Activated T-cell treated with anti-CD3 and anti-CD28 coated beads, Interleukin-2, amount 50 U/mL, for 24 hours (primary cell): ENCODE data around the gene NMNAT3.

Experiments used
- DNase-seq: peaks from one replicate; pipeline ENCODE4 v3.0.0-alpha.2; 2020
- H3K27ac Mint-ChIP-seq: 2 replicates; pipeline ENCODE4 v1.8.0; 2020; ENCODE audit warnings: mild to moderate bottlenecking, mixed read lengths
- H3K27me3 Mint-ChIP-seq: 2 replicates; pipeline ENCODE4 v1.8.0; 2020; ENCODE audit warnings: mixed read lengths
- H3K36me3 Mint-ChIP-seq: 2 replicates; pipeline ENCODE4 v1.8.0; 2020; ENCODE audit warnings: low read depth, mixed read lengths
- H3K4me1 Mint-ChIP-seq: 2 replicates; pipeline ENCODE4 v1.8.0; 2020; ENCODE audit warnings: low read depth, mixed read lengths
- H3K4me3 Mint-ChIP-seq: 2 replicates; pipeline ENCODE4 v1.8.0; 2020; ENCODE audit warnings: mild to moderate bottlenecking, moderate library complexity, mixed read lengths
- H3K9me3 Mint-ChIP-seq: 2 replicates; pipeline ENCODE4 v1.8.0; 2020; ENCODE audit warnings: mixed read lengths

Gene NMNAT3

DNA sequence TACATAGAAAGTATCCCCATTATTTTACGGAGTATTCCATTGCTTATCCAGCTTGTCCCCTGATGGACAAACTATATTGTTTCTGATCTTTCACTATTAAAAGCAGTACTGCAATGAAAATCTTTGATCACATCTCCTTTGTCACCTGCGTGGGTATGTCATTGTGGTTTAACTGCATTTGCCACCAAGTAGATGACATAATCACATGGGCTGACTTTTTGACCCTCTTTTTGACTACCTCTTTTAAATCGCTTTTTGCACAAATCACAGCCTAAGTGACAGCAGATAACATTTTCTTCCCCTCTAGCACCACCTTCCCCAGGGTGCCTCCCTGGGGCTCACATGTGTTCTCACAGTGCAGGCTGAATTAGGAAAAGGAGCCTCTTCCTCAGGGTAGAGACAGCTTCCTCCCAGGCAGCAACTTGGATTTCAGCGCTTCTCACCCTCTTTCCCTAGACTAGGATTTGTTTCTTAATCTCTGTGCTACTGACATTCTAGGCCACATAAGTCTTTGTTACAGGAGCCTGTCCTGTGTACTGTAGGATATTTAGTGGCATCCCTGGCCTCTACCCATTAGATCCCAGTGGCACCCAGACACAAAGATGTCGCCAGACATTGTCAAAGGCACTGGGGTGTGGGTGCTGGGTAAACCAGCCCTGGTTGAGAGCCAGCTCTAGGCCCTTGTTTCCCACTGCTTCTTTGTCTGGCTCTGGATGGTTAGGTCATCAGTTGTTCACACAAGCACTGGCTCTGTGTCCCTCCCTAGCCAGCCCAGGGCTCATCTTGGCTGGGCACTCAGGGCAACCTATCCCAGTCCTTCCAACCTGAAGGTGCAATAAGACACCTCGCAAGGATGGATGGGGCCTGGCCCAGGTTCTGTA lies 136.9 kb downstream of the NMNAT3 start:
- H3K4me1 Mint-ChIP-seq = peaks cover 16% of the 10 kb centered on the region
- H3K27ac Mint-ChIP-seq = no peak overlapping the region
- no peaks in the 10 kb centered on the region for H3K9me3 Mint-ChIP-seq
- no peak for DNase-seq
- H3K36me3 Mint-ChIP-seq = no peaks in the 10 kb centered on the region
- H3K4me3 Mint-ChIP-seq = no peak overlapping the region
- peaks cover 60% of the 10 kb centered on the region for H3K27me3 Mint-ChIP-seq

GRCh38 chr3:139538733-139539132 lies 139.0 kb downstream of the NMNAT3 start:
- no peak for DNase-seq
- H3K4me1 Mint-ChIP-seq = peaks cover 16% of the 10 kb centered on the region
- no peaks in the 10 kb centered on the region for H3K9me3 Mint-ChIP-seq
- H3K27me3 Mint-ChIP-seq = peaks cover 60% of the 10 kb centered on the region
- no peak overlapping the region for H3K4me3 Mint-ChIP-seq
- H3K27ac Mint-ChIP-seq = no peak overlapping the region
- H3K36me3 Mint-ChIP-seq = no peaks in the 10 kb centered on the region

- Mint-ChIP-seq H3K27me3 (peaks cover 60% of the 10 kb centered on the region), H3K9me3 (no peaks in the 10 kb centered on the region), H3K4me1 (peaks cover 16% of the 10 kb centered on the region), H3K27ac (no peak overlapping the region), H3K4me3 (no peak overlapping the region), H3K36me3 (no peaks in the 10 kb centered on the region)
- no peak for DNase-seq
Observed at GRCh38 chr3:139537795-139538621, 139.8 kb downstream of the NMNAT3 start.

- no peak overlapping the region for H3K4me3 Mint-ChIP-seq
- peaks cover 16% of the 10 kb centered on the region for H3K4me1 Mint-ChIP-seq
- DNase-seq = no peak
- peaks cover 54% of the 10 kb centered on the region for H3K27me3 Mint-ChIP-seq
- H3K36me3 Mint-ChIP-seq = no peaks in the 10 kb centered on the region
- no peaks in the 10 kb centered on the region for H3K9me3 Mint-ChIP-seq
- H3K27ac Mint-ChIP-seq = no peak overlapping the region
Observed at GRCh38 chr3:139537361-139537760, 140.4 kb downstream of the NMNAT3 start.

- Mint-ChIP-seq H3K9me3 (no peaks in the 10 kb centered on the region), H3K4me1 (peaks cover 10% of the 10 kb centered on the region)
Observed at GRCh38 chr3:139534992-139535879, 142.5 kb downstream of the NMNAT3 start.

DNA sequence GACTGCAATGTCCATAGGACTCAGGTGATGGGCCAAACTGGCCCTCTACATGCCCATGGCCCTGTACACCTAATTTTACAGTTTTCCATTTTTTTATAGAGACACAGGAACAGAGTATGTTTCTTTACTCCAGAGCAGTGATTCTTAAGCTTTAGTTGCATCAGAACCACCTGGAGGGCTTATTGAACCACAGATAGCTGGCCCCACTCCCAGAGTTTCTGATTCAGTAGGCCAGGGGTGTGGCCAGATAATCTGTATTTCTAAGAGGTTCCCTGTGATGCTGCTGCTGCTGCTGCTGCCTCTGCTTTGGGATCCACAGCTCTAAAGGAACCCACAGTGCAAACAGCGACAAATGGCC lies 143.3 kb downstream of the NMNAT3 start:
- H3K27ac Mint-ChIP-seq = no peak overlapping the region
- no peaks in the 10 kb centered on the region for H3K36me3 Mint-ChIP-seq
- no peak overlapping the region for H3K4me3 Mint-ChIP-seq
- H3K27me3 Mint-ChIP-seq = peaks cover 27% of the 10 kb centered on the region
- DNase-seq = no peak
- H3K4me1 Mint-ChIP-seq = peaks cover 6% of the 10 kb centered on the region
- no peaks in the 10 kb centered on the region for H3K9me3 Mint-ChIP-seq

More at GRCh38 chr3:139534992-139535879, 142.5 kb downstream of the NMNAT3 start:
- H3K4me3 Mint-ChIP-seq = no peak overlapping the region
- H3K36me3 Mint-ChIP-seq = no peaks in the 10 kb centered on the region
- no peak overlapping the region for H3K27ac Mint-ChIP-seq
- H3K27me3 Mint-ChIP-seq = peaks cover 33% of the 10 kb centered on the region
- DNase-seq = no peak

- peaks cover 4% of the 10 kb centered on the region for H3K4me1 Mint-ChIP-seq
- H3K4me3 Mint-ChIP-seq = no peak overlapping the region
- H3K27ac Mint-ChIP-seq = no peak overlapping the region
- no peaks in the 10 kb centered on the region for H3K36me3 Mint-ChIP-seq
- H3K9me3 Mint-ChIP-seq = no peaks in the 10 kb centered on the region
- peaks cover 22% of the 10 kb centered on the region for H3K27me3 Mint-ChIP-seq
- no peak for DNase-seq
Observed at GRCh38 chr3:139533781-139534454, 143.9 kb downstream of the NMNAT3 start.

DNA sequence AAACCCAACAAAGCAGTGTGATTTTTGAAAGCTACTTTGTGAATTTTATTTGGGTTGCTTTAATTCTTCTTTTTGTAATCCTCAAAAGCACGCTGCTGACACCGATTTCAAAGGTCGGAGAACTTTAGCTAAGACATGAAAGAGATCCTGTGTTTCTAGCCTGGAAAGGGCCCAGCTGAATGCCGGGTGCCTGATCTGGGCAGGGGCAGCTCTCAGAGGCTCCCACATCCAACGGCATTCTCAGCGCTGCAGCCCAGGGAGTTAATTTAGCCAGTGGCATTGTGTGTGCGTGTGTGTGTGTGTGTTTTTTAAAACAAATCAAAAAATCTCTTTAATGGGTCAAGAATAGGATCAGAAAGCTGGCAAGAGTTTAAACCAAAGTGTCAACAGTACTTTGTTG lies 144.8 kb downstream of the NMNAT3 start:
- no peak overlapping the region for H3K4me3 Mint-ChIP-seq
- H3K4me1 Mint-ChIP-seq = no peaks in the 10 kb centered on the region
- H3K27ac Mint-ChIP-seq = no peak overlapping the region
- DNase-seq = no peak
- H3K27me3 Mint-ChIP-seq = peaks cover 13% of the 10 kb centered on the region
- no peaks in the 10 kb centered on the region for H3K9me3 Mint-ChIP-seq
- no peaks in the 10 kb centered on the region for H3K36me3 Mint-ChIP-seq

GRCh38 chr3:139530717-139531116 lies 147.1 kb downstream of the NMNAT3 start:
- no peaks in the 10 kb centered on the region for H3K9me3 Mint-ChIP-seq
- H3K27me3 Mint-ChIP-seq = no peaks in the 10 kb centered on the region
- no peaks in the 10 kb centered on the region for H3K4me1 Mint-ChIP-seq
- no peak for DNase-seq
- no peak overlapping the region for H3K27ac Mint-ChIP-seq
- no peaks in the 10 kb centered on the region for H3K36me3 Mint-ChIP-seq
- H3K4me3 Mint-ChIP-seq = no peak overlapping the region

- no peaks in the 10 kb centered on the region for H3K27me3 Mint-ChIP-seq
- no peak for DNase-seq
- no peak overlapping the region for H3K4me3 Mint-ChIP-seq
- no peaks in the 10 kb centered on the region for H3K4me1 Mint-ChIP-seq
- H3K27ac Mint-ChIP-seq = no peak overlapping the region
- no peaks in the 10 kb centered on the region for H3K36me3 Mint-ChIP-seq
- no peaks in the 10 kb centered on the region for H3K9me3 Mint-ChIP-seq
Observed at GRCh38 chr3:139529662-139530061, 148.1 kb downstream of the NMNAT3 start.

GRCh38 chr3:139528924-139529323 lies 148.8 kb downstream of the NMNAT3 start:
- no peaks in the 10 kb centered on the region for H3K4me1 Mint-ChIP-seq
- H3K27ac Mint-ChIP-seq = no peak overlapping the region
- no peaks in the 10 kb centered on the region for H3K27me3 Mint-ChIP-seq
- no peaks in the 10 kb centered on the region for H3K9me3 Mint-ChIP-seq
- DNase-seq = no peak
- no peak overlapping the region for H3K4me3 Mint-ChIP-seq
- H3K36me3 Mint-ChIP-seq = no peaks in the 10 kb centered on the region

DNA sequence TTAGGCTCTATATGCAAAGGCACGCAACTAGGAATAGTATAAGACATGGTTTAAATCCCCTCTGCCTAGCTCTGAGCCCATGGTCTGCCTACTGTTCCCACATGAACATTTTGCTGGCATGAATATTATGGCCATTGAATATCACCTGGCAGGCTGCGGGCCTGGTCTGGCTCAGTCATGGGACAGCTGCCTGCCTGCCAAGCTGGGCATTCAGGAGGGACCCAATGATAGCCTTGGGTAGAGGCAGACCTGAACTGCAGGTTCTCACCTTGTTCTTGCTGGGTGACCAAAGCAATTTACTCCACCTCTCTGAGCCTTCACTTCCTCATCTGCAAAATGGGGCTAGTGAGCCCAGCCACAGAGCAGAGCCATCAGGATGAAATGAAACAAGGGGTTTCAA lies 149.5 kb downstream of the NMNAT3 start:
- Mint-ChIP-seq H3K9me3 (no peaks in the 10 kb centered on the region), H3K27me3 (no peaks in the 10 kb centered on the region), H3K27ac (no peak overlapping the region), H3K4me3 (no peak overlapping the region), H3K36me3 (no peaks in the 10 kb centered on the region), H3K4me1 (no peaks in the 10 kb centered on the region)
- DNase-seq = no peak

DNA sequence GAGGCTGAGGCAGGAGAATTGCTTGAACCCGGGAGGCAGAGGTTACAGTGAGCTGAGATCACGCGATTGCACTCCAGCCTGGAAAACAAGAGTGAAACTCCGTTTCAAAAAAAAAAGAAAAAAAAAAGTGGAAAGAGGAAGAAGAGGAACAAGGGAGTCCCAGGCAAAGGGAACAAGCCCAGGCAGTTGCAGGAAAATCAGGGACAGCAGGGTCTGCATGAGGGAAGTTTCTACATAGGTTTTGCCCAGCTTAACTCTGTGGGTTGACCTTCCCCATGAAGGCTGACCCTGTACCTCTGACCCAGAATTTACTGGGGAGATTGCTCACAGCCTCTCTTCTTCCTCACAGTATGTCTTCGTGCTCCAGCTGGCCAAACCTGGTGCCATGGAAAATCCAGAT lies 150.5 kb downstream of the NMNAT3 start:
- Mint-ChIP-seq H3K4me3 (no peak overlapping the region), H3K9me3 (no peaks in the 10 kb centered on the region), H3K27ac (no peak overlapping the region), H3K36me3 (no peaks in the 10 kb centered on the region), H3K27me3 (no peaks in the 10 kb centered on the region), H3K4me1 (no peaks in the 10 kb centered on the region)
- no peak for DNase-seq

- Mint-ChIP-seq H3K36me3 (no peaks in the 10 kb centered on the region), H3K4me3 (no peak overlapping the region), H3K9me3 (no peaks in the 10 kb centered on the region), H3K27ac (no peak overlapping the region), H3K4me1 (no peaks in the 10 kb centered on the region), H3K27me3 (no peaks in the 10 kb centered on the region)
- no peak for DNase-seq
Observed at GRCh38 chr3:139526146-139526545, 151.6 kb downstream of the NMNAT3 start.
